NCI-H1694 (cell line): ENCODE data around the gene ZNF366.

Experiments
- DNase-seq: peaks from one replicate; lab custom pipeline; 2025; lab: John Stamatoyannopoulos, UW

The ZNF366 gene

GRCh38 chr5:72488756-72489155, 18.5 kb downstream of the ZNF366 start:
- no peak for DNase-seq

DNA sequence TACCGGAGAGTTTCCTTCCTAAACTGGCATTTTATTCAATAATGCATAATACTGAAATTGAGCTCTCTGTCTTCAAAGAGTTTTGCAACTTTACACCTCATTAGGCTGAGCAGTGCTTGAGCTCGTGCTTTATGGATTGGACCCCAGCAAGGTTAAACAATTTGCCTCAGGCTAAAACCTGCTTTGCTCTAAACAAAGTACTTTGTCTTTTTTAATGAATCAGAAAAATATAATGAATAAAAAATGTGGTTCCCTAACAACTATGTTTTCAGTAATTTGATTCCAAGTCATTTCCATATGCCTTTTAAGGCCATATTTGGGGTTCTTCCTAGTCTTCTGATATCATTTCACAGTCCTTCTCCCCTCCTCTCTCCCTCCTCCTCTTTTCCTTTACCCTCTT, 20.0 kb downstream of the ZNF366 start:
- no peak for DNase-seq

- no peak for DNase-seq
Observed at GRCh38 chr5:72486371-72486770, 20.8 kb downstream of the ZNF366 start.

DNA sequence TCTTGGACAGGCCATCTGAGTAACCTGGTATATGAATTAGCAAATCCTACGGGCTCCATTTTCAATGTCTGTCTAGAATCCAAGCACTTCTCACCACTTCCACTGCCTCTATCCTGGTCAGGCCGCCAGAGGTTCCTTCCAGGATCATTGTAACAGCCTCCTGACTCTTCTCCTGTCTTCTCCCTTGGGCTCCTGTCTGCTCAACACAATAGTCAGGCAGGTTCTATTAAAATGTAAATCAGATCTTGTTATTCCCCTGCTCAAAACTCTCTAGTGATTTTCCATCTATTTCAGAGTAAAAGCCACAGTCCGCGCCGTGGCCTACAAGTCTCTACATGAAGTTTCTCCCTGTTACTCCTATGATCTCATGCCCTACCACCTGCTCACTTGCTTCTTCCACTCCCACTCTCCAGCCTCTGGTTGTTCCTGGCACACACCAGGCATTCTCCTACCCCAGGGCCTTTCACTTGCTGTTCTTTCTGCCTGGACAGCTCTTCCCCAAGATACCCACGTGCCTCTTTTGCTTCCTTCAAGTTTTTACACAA, 21.7 kb downstream of the ZNF366 start:
- peak; percentile 86 for DNase-seq

- no peak for DNase-seq
Observed at GRCh38 chr5:72482046-72482445, 25.2 kb downstream of the ZNF366 start.

DNA sequence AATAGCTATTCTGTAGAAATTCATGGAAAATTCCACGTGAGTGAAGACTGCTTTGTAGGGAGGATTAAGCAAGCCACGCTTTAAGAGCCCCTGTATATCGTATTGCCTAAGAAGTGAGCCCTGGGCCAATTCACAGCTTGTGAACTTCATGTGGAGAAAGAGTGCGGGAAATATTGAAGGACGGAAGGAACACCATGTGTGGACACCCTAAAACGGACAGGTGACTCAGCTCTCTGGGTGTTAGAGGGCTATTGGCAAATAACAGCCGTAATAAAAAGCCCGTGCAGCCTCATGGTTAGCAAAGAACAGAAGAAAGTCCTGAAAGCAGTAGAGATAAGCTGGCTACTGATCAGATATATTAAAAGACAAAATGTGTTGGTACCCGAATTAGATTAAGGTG, 26.4 kb downstream of the ZNF366 start:
- no peak for DNase-seq

DNA sequence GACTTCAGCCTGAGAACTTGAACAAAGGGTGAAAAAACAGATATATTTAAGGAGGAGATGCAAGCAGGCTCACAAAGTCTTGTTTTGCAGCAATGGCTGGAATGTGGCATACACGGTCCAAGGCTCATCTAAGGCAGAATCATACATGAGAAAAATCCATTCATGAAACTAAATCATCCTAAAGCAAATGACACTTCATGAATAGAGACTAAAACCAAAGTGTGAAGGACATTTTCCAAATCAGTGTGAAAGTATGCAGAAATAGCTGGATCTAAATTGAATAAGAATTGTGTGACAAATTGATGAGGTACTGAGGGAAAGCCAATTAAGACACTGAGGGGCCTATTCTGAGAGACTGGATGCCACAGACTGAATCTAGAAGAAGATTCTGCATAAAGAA, 27.3 kb downstream of the ZNF366 start:
- DNase-seq = no peak

- no peak for DNase-seq
Observed at GRCh38 chr5:72478684-72479083, 28.5 kb downstream of the ZNF366 start.

- no peak for DNase-seq
Observed at GRCh38 chr5:72478276-72478675, 28.9 kb downstream of the ZNF366 start.

DNA sequence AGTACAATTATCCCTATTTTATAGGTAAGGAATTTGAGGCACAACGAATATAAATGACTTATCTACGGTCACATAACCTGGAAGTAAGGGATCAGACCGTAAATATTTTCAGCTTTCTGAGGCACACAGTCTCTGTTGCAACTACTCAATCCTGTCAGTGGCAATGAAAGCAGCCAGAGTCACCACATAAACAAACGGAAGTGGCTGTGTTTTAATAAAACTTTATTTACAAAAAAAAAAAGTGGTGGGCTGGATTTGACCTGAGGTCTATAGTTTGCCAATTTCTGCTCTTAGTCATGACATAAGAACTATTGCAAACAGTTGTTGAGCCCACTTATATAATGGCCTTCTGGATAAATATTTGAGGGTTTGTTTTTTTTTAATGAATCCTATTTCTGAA, 29.6 kb downstream of the ZNF366 start:
- no peak for DNase-seq

DNA sequence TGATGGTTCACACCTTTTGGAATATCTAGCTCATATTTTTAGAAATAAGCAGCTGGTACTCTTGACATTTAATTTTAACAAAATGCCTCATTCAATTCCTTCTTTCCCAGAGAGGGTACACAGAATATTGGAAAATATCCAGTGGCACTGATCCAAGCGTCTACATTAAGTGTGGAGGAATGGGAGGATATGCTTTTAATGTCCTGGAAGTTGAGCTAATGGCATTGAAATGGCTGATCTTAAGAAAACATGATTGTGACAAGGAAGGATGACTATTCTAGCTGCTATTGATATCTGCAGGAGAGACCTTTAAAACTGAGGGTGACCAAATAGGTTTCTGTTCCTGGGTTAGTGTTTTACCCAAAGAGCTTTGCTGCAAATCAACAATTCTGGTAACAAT, 30.0 kb downstream of the ZNF366 start:
- no peak for DNase-seq

DNA sequence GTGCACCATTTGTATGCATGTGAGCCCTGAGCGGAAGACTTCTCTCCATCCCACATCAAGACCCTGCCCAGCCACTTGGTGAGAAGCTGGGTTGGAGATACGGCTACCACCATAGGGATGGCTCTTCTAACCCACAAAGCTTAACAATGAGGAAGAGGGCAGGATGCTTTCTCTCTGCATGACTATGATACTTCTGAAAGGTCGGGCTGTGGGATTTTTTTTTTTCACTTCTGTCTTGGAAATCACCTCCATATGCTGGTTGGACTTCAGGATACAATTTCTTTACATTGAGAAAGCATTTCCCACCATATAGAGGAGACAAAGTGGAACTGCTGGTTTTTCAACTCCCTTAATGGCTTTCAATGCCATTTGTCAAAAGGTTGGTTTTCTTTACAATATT, 30.5 kb downstream of the ZNF366 start:
- DNase-seq = no peak

DNA sequence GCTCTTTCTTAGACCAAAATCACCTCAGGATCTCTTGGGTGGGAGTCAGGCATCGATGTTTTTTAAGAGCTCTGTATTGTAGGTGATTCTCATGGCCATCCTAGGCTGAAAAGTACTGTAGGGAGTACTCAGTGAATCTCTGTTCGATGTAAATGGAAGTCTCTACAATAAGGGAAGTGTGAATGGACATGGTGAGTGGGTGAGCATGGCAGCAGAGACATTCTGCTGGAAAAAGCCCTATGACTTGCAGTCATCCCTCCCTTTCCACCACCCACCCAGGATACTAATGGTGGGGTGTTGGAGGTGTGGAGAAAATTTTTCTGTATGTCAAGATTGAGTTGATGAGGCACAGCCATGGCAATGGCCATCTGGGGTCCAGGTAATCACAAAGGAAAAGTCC, 30.9 kb downstream of the ZNF366 start:
- DNase-seq = no peak

DNA sequence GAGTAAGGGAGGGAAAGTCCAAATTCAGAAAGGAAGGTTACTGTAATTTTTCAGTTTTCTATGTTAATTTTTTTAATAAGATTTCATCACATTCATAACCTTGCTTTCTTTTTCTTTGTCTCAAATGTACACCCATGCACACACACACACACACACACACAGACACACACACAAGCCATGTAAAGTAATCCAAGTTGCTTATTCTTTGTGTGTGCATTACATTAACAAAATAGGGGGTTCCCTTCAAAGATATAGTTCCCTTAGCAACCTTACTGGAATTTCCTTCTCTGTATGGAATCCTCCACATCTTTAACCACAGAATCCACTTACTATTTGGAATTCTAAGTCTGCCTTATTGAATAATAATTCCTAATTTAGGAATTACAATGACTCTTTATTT, 32.7 kb downstream of the ZNF366 start:
- DNase-seq = no peak

DNA sequence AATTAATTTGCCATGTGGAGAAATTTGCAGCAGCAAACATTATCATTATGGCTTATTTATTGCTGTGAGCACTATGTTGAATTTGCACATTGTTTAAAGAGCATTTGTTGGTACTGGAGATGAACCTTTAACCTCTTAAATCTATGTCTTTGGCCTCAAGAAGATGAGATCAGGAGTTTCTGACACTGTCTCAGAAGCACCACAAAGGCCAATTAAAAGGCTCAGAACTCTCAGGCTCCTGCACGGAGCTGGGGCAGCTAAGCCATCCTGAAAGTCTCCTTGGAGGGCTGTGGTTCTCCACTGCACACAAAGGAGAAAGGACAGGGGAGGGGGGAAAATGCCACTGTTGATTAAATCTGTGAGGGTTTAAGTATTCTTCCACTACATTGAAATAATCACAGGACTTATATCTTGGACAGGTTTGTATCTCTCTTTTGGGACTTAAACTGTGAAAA, 33.1 kb downstream of the ZNF366 start:
- no peak for DNase-seq

- DNase-seq = no peak
Observed at GRCh38 chr5:72472666-72473422, 34.4 kb downstream of the ZNF366 start.

- DNase-seq = no peak
Observed at GRCh38 chr5:72472031-72472430, 35.2 kb downstream of the ZNF366 start.

DNA sequence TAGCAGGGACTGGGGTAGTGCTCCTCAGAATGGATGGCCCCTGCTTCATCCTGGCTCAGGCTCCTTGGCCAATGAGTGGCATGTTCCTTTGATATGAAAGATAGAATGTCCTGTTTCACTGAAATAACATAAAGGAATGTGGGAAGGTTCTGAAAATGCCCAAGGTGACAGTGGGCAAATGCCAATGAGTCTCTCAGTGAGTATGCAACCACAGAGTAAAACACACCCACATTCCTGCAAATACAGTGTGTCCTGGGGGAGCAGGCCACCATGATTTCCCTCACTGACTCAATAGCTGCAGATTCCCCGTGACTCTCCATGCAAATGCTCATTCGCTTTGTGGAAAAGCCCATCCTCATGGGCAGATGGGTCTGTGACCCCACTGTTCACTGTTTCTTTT, 36.4 kb downstream of the ZNF366 start:
- DNase-seq = no peak

GRCh38 chr5:72468606-72469005, 38.6 kb downstream of the ZNF366 start:
- no peak for DNase-seq

- no peak for DNase-seq
Observed at GRCh38 chr5:72468024-72468423, 39.2 kb downstream of the ZNF366 start.

DNA sequence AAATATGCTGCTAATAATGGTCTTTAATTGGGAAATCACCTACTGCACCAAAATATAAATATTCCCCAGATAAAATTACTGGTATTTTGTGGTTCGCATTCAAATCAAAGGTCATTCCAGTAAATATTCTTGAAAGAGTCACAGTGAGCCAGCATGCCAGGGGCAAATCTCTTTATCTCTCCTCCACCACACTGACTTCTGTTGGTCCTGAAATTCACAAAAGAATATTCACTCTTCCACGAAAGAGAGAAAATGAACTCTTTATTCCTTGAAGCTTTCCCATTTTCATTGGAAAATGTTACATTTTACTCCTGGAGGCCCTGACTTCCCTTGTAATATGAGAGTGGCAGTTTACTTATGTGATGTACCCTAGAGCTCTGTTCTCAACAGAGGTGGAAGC, 39.7 kb downstream of the ZNF366 start:
- DNase-seq = no peak

DNA sequence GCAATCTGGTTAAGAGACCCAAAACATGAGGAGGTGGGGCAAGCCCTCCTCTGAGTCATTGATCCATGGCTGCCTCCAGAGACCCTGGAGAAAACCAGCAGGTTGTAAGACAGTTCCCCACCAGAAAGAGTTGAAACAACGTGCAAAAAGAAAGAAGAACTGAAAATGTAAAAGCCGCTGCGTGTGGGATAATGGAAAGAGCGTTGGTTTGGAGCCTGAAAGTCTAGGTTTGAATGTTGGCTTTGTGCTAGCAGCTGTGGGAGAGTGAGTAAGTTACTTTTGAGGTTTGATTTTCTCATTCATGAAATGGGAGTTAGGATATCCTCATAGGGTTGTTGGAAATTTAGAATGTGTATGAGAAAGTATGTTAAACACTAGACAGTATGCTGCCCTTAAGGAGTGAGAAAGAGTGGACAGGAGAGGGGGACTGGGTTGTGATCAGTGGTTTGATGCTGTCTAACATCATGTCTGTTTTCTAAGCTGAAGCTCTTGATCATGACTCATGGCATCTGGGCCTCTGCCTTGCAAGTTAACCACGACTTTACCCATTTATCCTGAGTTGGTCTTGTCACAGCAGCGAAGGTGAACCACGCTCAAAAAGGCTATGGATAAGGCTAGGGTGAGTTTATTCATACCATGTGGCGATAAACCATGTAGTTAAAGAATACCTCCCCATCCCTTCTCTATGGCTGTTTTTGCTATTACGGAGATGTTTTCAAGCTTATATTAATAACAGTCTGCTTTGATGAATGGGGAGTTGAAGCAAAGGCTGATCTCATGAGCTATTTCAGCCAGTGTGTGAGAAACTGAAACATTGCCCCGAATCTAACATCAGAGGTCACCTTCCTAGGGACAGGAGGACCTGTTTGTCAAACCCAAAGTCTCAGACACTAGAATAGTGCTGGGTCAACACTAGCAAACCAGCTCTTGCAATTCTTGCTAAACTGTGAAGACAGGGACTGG, 41.3 kb downstream of the ZNF366 start:
- no peak for DNase-seq

- no peak for DNase-seq
Observed at GRCh38 chr5:72465066-72465465, 42.1 kb downstream of the ZNF366 start.
